HG03520 (cell line): Measurements from ENCODE around the gene ABHD3.
"Not testable (repeated sequence)": the region's sequence is repeated elsewhere in the genome, so short reads cannot be mapped to it uniquely, and the experiment has no call there.

Experiments
- ATAC-seq: cut with Tn5 transposase; IDR thresholded peaks from one replicate; pipeline ENCODE4 v1.9.1; 2021; ENCODE audit warnings: mild to moderate bottlenecking, moderate library complexity; ENCODE audit not compliant: unreplicated experiment

ABHD3 gene

GRCh38 chr18:21706386-21706865, 1.9 kb upstream of the ABHD3 start:
- ATAC-seq, result no peak

- no peak for ATAC-seq
Observed at GRCh38 chr18:21703241-21703820, 1.2 kb downstream of the ABHD3 start.

GRCh38 chr18:21702602-21703001, 2.0 kb downstream of the ABHD3 start:
- ATAC-seq, result no peak

- no peak for ATAC-seq
Observed at GRCh38 chr18:21701621-21702020, 3.0 kb downstream of the ABHD3 start.

- ATAC-seq, result no peak
Observed at GRCh38 chr18:21700528-21701075, 4.0 kb downstream of the ABHD3 start.

- ATAC-seq, result no peak
Observed at GRCh38 chr18:21693322-21693721, 11.3 kb downstream of the ABHD3 start.

GRCh38 chr18:21689736-21690135, 14.8 kb downstream of the ABHD3 start:
- no peak for ATAC-seq

- no peak for ATAC-seq
Observed at GRCh38 chr18:21686282-21687105, 18.1 kb downstream of the ABHD3 start.

GRCh38 chr18:21685556-21685981, 19.0 kb downstream of the ABHD3 start:
- peak; percentile 66 for ATAC-seq

GRCh38 chr18:21684731-21685130, 19.8 kb downstream of the ABHD3 start:
- peak; percentile 57 for ATAC-seq

GRCh38 chr18:21682371-21683051, 22.1 kb downstream of the ABHD3 start:
- ATAC-seq, result no peak

- no peak for ATAC-seq
Observed at GRCh38 chr18:21680161-21680560, 24.4 kb downstream of the ABHD3 start.

- no peak for ATAC-seq
Observed at GRCh38 chr18:21678859-21679258, 25.7 kb downstream of the ABHD3 start.

- not testable (repeated sequence) for ATAC-seq
Observed at GRCh38 chr18:21675354-21675753, 29.2 kb downstream of the ABHD3 start.

GRCh38 chr18:21672521-21673267, 31.9 kb downstream of the ABHD3 start:
- no peak for ATAC-seq

GRCh38 chr18:21669736-21670285, 34.8 kb downstream of the ABHD3 start:
- ATAC-seq, result no peak

GRCh38 chr18:21664069-21664468, 40.5 kb downstream of the ABHD3 start:
- ATAC-seq, result no peak

- no peak for ATAC-seq
Observed at GRCh38 chr18:21663578-21663977, 41.0 kb downstream of the ABHD3 start.

- ATAC-seq, result no peak
Observed at GRCh38 chr18:21662581-21662980, 42.0 kb downstream of the ABHD3 start.

GRCh38 chr18:21660078-21660477, 44.5 kb downstream of the ABHD3 start:
- ATAC-seq, result no peak
